Hepatic stellate cell (primary cell): ENCODE results near the gene P4HB.
A peak's percentile ranks its signal among the peaks of the same experiment; 100 is the strongest.

ENCODE experiments used
- DNase-seq: peaks from one replicate; pipeline ENCODE4 v3.0.0; 2011; ENCODE audit warnings: low spot score

Gene P4HB

DNA sequence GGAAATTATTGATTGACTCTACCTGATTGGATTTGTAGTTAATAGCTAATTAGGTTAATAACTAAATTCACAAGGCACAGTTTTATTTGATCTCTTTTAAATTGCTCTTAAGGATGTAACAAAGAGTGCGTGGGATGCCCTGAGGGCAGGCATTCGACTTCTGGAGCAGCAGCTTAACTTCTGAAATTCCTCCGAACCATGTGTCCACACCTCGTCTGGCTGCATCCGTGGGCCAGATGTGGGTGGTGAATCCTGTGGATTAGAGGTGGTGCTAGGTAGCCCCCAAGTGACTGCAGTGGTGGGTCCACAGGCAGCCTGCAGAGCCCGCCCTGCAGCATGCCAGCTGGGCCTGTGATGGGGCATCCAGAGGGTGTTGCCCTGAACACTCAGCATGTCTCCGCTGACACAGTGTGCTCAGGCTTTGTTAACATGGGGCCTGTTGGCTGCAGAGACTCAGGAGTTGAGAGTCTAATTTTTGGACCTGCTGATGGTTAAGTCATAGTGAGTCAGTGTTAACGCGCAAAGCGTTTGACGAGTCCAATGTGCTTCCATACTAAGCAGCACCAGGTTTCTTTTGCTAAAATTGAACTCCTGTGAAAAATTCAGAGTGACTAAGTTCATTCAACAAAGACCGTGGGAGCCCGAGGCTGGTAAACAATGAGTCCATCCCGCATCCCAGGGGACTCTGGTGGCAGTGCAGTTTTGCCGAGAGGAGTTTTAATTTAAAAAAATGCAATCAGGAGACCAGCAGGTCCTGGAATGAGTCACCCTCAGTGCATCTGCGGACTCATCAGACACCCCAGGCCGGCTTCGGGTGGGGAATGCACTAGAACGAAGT, 37.9 kb upstream of the P4HB start:
- peak; percentile 81 for DNase-seq

DNA sequence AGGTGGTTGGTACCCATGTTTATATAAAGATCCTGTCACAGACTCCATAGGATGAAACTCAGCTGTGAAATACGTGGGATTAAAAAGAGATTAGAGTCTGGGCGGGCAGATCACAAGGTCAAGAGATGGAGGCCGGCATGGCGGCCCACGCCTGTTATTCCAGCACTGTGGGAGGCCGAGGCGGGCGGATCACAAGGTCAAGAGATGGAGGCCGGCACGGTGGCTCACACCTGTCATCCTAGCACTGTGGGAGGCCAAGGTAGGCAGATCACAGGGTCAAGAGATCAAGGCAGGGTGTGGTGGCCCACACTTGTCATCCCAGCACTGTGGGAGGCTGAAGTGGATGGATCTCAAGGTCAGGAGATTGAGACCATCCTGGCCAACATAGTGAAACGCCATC, 35.1 kb upstream of the P4HB start:
- DNase-seq = no peak

DNA sequence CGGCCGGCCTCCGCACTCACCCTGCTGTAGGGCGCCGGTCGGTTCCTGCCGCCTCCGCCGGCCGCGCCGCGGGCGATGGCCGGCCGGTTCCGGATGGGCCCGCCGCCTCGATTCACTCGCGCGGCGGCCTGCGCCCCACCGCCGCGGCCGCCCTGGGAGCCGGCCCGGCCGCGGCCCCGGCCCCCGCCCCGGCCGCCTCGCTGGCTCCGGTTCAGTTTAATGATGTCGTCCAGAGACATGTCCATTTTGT, 30.9 kb upstream of the P4HB start:
- no peak for DNase-seq

DNA sequence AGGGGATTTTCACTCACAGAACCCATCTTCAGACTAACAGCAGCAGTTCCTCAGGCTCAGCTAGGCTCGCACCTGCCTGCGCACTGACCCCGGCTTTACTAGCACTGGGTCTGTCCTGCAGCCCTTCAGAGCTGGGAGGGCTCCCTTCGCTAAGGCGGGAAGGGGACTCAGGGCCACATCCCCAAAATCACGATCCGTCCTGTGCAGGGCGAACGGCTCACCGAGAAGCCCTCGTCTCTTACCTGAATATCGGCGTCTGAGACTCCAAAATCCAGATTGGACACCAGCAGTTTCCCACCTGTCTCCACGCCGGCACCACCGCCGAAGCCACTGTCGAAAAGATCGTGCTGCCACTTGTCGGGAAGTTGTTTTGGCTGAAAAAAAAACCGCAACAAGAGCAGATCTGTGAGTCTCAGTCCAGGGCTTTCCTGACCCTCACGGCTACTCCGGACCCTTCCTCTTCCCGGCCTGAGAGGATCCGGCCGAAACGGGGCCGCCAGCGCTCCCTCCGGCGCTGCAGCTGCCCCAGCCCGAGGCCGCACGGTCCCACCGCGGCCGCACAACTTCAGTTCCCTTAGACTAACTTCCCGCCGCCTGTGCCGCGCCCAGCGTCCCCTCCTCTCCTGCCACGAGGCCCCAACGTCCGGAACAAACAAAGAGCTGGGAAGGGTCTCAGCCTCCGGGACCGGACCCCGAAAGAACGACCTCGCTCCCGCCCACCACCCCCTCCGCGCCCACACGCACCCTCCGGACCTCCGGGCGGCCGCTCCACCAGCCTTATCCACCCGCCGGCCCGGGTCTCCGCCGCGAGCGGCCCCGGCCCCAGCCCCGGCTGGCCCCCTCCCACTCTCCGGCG, 30.3 kb upstream of the P4HB start:
- DNase-seq = no peak

DNA sequence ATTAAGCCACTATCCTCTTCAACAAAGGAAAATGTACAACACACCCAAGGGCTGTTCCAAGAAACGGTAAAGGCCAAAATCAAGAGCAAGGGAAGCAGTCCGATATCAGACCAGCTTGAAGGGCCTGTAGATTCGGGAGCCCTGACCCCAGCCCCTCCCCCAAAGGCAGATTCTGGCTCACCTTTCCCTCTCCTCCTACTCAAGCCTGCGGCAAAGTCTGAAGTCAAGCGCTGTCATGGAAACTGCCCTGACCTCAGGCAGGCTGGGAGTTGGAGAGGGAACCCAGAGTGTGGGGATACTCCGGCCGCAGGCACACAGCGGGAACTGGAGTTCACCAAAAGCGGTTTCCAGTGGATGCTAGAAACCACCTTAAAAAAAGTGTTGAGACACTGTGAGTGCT, 29.3 kb upstream of the P4HB start:
- DNase-seq = no peak

DNA sequence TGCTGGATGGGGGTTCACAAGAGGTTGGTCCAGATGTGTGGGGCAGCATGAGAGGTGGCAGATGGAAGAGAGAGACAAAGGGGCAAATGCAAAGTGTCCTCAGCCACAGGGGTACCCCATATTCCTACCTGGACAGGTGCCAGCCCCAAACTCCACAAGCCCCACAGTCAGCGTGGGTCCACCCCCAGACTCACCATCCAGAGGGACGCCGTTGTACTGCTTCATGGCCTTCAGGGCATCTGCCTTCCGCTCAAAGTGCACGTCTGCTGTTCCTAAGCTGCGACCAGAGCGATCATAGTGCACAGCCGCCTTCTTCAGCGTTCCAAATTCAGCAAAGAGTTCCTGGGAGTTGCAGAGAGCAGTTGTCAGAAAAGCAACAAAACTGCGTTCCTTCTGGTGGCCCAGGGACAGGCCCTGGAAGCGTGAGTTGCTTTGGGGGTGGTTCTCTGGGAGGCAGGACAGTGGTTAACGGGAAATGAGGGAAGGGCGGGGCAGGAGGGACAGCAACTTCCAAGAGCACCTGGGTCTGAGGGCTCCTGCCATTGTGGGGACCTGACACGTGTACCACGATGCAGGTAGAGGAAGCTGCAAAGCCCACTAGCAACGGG, 28.8 kb upstream of the P4HB start:
- DNase-seq = no peak

DNA sequence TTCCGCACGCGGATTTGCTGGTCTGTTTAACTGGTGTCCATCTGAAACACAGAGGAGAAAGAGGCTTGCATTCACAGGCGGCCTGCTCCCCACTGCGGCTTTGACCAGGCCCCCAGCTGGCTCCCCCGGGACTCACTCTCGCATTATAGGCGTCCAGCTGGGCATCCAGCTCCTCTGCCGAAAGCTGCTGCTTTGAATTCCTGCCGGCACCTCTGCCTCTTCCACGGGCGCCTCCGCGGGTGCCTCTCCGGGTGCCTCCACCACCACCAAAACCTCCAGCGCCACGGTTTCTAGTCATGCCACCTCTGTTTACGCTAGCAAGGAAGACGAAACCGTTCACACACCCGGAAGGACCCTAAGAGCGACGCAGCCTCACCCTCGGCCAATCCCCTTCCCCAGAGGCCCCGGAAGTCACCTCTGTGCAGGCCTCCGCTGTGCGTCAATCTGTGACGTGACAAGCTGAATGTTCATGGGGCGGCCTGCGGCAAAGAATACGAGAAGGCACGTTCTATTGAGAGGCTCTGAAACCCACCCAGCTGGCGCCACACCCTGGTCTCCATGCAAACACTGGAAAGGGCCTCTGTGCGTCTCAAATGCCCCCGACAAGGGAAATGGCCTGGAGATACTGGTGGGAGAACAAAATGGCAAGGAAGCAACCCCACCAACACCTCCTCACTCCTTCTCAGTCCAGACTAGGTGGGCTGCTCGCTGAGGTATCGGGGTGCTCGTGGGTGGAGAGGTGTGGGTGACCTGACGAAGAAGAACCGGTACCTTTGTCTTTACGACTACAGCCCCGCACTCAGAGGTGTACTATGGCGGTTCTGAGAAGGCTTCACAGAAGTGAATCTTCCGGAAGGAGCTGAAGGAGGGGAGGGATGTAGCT, 28.0 kb upstream of the P4HB start:
- DNase-seq = no peak

DNA sequence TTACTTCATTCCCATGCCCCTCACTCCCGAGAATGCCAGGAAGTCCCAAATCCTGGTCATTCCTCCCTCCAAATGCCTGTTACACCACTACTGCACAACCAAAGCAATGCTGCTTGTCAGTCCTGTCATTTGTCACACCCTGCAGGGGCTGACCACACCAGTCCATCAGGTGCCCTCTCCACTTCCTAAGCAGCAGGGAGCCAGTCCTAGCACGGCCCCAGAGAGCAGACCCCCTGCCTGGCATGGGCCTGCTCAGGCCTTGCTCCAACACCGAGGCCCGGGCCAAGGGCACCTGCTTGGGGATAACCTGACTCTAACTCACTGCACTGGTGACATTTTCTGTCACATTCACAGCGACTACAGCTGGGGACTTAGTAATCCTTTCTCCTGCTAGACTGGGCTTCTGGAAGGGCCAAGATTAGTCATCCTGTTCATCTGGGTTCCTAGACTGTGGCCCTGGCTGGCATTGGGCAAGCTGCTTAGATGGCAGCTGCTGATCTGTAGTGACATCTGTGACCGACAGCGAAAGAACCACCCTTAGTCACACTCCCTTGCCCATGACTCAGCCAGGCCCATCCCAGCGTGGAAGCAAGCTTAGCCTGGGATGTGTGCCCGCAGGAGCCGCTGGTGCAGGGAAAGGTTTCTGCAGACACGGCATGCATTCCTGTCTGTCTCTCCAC, 25.7 kb upstream of the P4HB start:
- DNase-seq = peak; percentile 63

DNA sequence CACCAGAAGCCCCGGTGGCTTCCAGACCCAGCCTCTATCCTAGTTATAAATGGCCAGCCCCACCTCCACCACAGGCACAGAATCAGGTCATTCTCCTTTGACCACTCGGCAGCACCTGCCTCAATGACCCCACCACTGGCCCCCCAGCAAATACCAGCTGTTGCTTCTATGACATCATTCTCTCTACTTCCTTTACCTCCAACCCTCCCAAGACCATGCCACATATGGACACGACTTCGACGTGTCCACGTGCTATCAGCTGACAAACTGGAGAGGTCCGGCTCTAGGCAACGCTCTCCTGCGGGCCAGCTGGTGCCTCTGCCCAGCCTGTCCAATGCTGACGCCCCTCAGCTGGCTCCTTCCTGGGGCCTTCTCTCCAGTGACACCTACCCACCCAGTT, 25.1 kb upstream of the P4HB start:
- no peak for DNase-seq

DNA sequence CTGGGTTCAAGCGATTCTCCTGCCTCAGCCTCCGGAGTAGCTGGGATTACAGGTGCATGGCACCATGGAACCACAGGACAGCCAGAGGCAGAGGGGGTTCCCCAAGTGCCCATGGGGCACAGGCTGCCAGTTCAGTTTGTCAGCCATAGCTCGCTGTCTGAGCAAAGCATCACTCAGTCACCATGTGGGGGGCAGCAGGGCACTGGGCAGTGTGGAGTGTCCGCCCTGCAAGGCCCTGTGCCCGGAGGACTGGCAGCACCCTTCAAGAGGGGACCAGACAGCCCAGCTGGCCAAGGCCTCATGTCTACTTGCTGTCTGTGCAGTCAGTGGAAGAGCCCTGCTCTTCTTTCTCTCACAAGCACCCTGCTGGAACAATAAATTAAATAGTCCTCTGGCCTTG, 24.6 kb upstream of the P4HB start:
- DNase-seq = no peak

DNA sequence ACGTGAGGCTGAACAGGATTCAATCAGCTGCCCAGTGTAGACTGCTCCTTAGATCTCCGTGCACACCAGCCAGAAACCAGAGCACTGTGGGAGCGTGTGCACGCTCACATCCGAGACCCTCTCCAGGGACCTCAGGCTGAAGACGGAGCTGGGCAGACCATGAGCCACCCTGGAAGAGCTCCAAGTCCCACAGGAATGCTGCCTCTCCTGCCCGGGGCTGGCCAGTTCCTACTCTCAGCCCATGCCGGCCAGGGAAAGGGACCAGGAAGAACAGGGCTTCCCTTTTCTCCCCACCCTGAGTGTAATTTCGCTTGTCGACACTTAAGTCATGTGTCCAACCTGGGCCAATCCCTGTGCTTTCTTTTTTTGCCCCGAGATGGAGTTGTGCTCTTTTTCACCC, 24.2 kb upstream of the P4HB start:
- no peak for DNase-seq

DNA sequence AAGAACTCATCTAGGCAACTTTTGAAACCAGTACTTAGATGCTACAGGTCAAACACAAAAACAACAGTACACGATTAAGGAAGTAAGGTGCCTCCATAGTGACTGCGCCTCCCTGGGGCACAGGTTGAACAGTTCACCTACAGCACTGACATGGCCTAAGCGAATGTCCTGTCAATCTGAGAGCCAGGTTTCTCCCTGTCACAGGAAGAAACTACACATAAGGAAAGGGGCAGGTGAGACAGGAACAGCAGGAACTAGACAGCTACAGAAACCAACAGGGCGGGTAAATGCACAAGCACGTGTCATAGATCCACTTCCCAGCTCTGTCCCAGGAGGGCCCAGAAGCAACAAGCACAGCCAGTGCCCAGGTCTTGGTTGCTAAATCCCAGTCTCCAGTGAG, 18.8 kb upstream of the P4HB start:
- no peak for DNase-seq

DNA sequence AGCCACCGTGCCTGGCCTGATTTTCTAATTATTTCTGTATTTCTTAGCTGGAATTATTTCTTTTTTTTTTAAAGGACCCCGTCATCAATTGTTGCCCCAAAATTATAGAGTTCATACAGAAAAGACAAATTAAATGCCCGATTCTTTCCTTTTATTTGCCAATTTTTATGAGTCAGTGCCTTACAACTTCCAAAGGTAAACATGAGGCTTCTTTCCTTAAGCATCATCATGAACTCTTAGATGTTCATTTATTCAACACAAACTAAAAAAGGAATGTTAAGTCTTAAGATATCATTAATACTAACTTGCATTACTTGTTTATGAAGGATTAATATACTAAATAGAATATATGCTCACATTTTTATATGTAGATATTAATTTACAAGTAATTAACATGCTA, 18.0 kb upstream of the P4HB start:
- DNase-seq = no peak

DNA sequence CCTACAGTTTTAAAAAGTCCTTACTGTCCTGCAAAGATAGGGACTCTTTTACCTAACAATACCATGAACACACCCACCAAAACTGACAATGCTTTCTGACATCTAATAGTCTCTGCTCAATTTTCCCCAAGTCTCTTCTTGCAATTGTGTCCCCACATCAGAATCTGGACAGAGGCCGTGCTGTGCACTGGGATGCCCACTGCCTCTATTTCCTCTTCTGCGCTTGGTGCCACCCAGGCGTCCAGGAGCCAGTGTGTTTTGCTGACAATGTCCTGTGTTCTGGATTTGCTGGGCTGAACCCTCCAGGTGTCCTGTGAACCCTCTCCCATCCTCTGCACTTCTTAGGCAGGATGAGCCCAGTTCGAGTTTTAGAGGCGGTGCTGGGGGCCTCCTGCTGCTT, 17.2 kb upstream of the P4HB start:
- DNase-seq = no peak

DNA sequence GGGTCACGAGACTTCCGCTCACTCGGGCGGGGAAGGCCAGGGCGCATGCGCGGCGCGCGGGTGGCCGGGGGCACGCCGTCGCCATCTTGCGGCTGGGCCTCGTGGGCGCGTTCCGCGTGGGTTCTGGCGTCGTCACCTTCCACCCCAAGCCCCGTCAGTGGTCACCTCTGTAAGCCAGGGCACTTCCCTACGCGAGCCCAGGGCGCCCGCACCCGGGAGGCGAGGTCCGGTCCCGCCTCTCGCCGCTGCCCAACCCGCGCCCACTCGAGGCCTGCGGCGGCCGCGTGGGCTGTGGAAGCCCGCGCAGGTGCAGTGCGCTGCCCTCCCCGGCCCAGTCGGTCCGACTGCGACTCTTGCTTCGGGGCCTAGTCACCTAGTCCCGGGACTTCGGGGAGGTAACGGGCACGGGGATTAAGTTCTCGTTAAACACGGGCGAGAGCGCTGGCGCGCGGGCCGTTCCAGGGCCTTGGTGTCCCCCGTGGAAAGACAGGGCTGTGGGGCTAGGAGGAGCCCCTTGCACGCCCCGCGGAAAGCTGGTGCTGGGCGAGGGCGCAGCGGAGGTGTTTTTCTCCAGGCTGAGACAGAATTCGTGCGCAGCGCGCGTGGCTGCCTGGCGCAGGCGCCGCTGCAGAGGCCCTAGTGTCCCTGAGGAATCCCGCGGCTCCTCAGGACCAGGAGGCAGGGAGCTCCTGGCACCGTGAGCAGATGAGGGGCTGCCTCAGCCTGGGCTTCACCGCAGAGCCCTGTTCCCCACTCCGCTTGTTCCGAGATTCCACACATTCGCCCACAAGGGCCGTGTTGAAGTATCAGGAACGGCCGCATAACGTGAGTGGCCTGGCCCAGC, 11.3 kb upstream of the P4HB start:
- peak; percentile 98 for DNase-seq

DNA sequence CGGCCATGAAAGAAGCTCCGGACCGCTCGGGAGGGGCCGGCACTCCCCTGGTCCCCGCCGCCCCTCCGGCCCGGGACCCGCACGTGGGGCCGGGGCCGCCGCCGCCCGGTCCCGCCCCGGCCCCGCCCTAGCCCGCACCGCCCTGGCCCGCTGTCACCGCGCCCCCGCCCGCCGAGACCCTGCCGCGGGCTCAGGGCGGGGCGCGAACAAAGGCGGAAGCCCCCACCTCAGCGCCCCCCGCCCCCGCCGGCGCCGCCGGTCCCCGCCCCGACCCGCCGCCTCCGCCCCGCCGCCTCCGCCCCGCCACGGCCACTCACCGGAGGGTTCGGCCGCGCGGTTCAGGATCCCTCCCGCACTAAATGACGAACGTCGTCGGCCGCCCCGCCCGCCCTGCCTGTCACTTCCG, 10.6 kb upstream of the P4HB start, which contains the start of gene ARHGDIA:
TSS of gene ARHGDIA (minus strand) at position 357 of the 406 bp plus-strand sequence. CDS start 1,407 bp downstream, outside the sequence.
- no peak for DNase-seq

DNA sequence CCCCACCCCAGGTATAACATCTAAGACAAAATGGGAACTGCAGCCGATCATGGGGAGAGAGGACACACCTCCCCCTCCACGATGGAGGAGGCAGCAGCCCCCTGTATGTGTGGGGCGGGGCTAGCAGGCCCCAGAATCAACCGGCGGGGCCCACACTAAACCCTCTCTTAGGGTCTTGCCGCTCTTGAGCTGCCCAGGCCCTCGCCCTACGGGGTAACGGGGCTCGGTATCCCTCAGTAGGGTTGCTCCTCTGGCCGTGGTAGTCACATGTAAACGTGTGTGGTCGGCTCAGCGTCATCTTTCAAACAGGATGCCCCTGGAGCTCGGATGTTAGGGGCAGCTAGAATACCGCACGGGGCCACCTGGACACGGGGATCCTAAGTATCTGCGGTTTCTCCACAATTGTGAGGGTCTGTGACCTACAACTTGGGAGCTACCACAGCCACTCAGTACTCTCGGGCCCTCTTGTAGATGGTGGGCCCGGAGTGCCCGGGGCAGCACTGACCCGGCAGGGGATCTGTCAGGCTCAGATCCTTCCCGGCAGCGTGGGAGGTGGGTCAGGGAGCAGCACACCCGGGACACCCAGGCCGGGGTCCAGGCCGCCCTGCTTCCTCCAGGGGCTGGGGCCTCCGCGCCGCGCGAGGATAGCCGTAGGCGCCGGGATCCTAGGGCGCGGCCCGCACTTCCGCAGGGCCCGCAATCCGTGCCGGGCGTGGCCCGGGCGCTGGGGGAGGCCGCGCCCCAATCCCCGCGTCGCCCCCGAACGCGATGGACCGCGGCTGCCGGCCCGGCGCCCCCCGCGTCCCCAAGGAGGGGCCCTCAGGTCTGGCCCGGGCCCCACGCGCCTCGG, 10.0 kb upstream of the P4HB start:
- no peak for DNase-seq

DNA sequence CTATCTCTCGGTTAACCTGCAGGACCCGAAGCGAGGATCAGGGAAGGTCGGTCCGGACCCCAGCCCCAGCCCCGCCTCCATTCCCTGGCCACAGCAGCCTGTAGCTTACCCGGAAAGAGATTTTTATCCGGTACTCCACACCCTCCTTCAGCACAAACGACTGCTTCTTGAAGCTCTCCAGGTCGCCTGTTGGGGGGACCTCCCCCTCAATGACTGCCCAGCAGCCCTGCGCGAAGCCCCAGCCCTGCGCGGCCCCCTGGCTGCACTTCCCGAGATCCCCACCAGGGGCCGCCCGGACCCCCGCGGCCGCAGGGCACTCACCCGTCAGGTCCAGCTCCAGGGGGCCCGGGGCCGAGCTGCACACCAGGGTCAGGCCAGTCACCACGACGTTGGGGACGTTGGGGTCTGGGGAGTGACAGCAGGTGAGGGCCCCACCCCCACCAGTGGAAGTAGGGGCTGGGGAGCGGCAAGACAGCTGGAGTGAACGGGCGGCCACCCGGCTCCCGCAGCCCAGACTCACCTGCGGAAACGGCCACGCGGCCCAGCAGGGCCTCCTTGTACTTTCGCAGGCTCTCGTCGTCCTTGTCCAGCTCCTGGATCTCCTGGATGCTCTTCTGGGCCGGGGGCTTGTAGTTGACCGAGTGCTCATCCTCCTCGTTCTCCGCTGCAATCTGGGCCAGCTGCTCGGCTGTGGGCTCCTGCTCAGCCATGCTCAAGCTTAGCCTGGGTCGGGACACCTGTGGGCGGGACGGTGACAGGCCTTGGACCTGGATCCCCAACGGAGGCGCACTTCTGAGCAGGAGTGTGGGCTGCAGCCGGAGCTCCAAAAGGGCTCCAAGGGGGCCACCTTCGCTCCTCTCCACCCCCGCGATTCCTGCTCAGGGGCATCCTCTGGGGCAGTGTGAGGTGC, 9.1 kb upstream of the P4HB start:
- no peak for DNase-seq
